Prostate gland (tissue), 2 donors: ENCODE results near the gene SECTM1.
A peak's percentile ranks its signal among the peaks of the same experiment; 100 is the strongest.

Experiments used
- POLR2A ChIP-seq: fragments of 450-650 bp; IDR thresholded peaks from one replicate; pipeline ENCODE4 v1.6.1; 2016; ENCODE audit warnings: antibody characterized with exemption, mild to moderate bottlenecking
- POLR2AphosphoS5 ChIP-seq: sonication (generic); formaldehyde crosslinking; IDR thresholded peaks from one replicate; pipeline ENCODE4 v1.6.1; 2017; ENCODE audit warnings: antibody characterized with exemption
- TF ChIP-seq, protein P1 (sequence below), 4 experiments: fragments of 200-600 bp in 2 of 4; fragments of 450-650 bp in 2 of 4; sonication (generic) in 2 of 4; IDR thresholded peaks; 1 replicate in 3 of 4; 2 replicates in 1 of 4; pipeline ENCODE4 v1.5.1; 2016 to 2019; ENCODE audit warnings: antibody characterized with exemption in 4 of 4, mild to moderate bottlenecking in 2 of 4, moderate library complexity in 2 of 4

DNA sequence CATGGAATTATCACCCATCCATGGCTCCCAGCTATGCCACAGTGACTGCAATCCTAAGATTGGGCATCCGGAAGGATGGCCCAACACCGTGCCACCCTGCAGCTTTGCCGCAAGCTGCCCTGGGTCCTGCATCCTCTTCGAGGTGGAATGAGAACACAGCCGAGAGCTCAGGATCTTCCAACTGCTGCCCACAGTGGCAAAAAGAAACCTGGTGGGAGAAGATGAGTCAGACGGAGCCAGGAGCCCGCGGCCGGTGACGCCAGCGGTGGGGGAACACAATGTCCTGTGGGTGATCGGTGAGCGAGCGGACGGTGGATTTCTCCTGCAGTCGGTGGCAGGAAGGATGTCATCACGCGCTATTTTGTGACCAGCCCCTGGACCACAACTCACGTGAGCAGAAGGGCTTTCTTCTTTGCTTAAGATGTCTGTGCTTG, 36.3 kb downstream of the SECTM1 start:
- peak; percentile 56 for TF ChIP-seq POLR2A
- TF ChIP-seq, protein P1, sequence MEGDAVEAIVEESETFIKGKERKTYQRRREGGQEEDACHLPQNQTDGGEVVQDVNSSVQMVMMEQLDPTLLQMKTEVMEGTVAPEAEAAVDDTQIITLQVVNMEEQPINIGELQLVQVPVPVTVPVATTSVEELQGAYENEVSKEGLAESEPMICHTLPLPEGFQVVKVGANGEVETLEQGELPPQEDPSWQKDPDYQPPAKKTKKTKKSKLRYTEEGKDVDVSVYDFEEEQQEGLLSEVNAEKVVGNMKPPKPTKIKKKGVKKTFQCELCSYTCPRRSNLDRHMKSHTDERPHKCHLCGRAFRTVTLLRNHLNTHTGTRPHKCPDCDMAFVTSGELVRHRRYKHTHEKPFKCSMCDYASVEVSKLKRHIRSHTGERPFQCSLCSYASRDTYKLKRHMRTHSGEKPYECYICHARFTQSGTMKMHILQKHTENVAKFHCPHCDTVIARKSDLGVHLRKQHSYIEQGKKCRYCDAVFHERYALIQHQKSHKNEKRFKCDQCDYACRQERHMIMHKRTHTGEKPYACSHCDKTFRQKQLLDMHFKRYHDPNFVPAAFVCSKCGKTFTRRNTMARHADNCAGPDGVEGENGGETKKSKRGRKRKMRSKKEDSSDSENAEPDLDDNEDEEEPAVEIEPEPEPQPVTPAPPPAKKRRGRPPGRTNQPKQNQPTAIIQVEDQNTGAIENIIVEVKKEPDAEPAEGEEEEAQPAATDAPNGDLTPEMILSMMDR (IDR thresholded peaks at IDR 0.05), result peak in 1 of 4 experiments; percentile 12
- peak; percentile 87 for TF ChIP-seq POLR2AphosphoS5
